ENCODE results near the gene NEK6.

Gene NEK6

DNA sequence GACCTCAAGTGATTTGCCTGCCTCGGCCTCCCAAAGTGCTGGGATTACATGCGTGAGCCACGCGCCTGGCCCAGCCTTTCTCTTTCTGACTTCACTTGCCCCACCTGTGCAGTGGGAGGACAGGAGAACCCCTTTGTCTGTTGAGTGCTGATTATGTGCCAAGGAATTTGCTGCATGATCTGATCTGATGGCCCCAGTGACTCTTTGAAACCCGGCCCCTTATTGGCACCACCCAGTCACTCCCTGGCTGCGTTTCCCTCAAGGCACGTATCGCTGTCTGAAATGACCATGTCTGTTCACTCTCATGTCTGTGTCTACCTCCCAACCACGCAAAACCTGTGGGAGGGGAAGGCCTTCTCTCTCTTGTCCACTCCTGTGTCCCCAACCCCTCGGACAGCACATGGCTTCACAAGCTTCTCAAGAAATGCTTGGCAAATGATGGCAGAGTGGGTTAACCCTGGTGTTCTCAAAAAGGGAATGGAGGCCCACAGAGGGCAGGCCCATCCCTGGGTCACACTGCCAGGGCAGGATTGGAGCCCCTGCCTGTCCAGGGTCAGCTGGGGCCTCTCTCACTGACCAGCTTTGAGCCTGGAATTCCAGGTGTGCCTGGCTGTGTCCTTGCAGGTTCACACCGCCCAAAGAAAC is 21.9 kb downstream of the NEK6 start:
- DNase-seq (ENCODE audit: low read depth in 2 of 2), result no peak

DNA sequence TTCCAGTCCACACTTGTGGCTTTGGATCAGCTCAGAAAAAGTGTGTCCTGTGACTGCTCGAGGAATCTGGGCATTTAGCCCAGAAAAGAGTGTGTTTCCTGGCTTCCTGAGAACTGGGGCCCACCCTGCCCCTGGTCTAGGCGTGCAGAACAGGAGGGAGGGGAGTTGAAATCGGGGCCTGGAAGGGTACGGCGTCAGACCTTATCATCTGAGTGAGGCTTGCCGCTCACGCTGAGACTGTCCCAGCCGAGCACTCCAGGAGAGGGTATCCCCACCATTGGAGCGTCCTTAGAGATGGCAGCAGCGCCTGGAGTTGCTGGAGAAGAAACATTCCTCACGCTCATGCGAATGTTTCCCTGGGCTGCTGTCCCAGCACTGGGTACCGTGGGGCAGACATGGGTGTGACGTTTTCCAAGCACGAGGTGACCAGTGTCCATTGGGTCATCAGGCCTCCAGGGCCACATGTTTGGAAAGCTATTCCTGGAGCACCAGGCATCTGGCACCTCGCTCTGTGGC is 22.5 kb downstream of the NEK6 start:
- DNase-seq (ENCODE audit: low read depth in 2 of 2), result no peak

DNA sequence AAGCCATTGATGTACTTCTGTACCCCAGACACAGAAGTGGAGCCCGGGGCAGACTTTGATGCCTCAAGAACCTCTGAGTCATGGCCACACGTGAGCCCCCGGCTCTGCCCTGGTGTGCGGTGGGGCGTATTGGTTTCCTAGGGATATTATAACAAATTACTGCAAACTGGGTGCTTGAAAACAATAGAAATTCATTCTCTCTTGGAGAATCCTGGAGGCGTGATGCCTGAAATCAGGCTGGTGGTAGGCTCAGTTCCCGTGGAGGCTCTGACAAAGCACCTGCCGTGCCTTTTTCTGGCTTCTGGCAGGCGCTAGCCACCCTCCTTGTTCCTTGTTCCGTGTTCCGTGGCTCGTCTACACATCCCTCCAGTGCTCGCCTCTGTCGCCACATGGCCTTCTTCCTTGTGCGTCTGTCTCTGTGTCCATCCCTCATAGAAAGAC is 24.2 kb downstream of the NEK6 start:
- DNase-seq (ENCODE audit: low read depth in 2 of 2), result no peak

DNA sequence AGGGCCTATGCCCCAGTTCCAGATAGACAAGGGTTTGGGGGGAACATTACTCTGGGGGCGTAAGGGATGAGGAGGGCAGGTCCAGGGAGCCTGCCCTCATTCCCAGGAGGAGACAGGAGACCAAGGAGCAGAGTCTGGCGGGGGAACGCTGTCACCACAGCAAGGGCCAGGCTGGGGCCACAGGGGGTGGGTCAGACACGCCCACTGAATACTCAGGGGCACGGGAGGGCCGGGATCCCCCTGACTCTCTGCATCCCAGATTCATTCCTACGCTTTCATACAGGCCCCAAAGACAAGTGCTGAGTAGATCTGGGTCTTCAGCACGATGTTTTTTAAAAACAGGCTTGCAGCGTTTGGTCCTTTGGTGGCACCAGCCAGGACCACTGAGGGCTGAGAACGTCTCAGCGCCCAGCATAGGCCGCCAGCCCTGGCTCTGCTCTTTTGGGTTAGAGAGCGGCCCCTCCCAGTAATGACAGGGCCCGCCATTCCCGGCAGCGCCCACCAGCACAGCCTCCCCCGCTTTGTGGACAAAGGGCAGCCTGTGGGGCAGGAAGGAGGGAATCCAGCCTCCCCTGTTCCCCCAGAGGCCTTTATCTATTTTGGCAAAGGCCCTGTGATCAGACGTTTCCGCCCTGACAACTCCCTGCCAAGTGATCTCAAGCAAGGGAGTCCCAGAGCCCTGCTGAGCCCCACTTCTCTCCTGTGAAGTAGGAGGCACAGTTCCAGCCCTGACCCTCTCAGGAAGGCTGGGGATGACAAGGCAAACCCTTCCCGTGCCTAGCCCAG is 24.9 kb downstream of the NEK6 start:
- no peak for DNase-seq (ENCODE audit: low read depth in 2 of 2)

DNA sequence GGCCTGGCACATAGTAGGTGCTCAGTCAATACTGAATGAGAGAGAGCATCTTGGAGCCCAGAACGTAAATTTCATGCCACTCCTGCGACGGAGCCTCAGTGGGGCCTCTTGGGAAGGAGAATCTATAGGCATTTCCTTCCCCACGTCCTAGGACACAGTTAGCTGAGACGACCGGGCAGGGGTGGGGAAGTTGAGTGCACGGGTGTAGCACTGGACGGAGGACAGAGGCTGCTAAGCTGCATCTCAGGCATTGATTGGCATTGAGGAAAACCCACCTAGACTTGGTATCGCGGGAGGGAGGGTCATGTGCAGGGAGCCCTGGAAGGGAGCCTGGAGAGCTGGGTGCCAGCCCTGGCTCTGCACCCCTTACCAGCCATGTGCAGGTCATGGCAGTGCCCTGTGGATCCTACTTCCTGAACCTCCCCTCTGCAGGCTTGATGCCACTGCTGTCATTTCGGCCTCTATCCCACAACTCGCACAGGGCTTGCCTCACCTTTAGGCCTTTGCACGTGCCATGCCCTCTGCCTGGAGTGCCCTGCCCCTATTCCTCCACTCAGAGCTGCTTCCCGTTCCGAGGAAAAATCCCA is 25.6 kb downstream of the NEK6 start:
- no peak for DNase-seq (ENCODE audit: low read depth in 2 of 2)

DNA sequence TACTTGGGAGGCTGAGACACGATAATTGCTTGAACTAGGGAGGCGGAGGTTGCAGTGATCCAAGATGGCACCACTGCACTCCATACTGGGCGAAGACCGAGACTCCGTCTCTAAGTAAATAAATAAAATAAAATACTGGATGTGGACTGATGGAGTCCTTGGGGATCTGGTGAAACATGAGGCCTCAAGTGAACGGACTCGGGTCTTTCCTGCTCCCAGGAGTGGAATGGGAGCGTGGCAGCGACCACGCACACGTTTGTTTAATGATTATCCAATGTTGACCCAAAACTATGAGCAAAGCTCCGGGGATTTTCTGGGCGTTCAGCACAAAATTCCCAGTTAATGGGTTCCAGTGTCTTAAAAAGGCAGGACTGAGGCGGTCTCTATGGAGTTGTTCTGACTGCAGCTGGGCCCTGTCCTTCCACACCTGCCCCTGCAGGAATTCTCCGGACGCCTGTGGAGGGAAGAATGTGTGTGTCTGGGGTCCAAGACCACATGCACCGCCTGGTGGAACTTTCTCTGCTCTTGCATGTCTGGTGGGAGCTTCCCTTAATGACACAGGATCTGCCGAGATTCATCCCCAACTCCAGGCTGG is 26.6 kb downstream of the NEK6 start:
- DNase-seq (ENCODE audit: low read depth in 2 of 2), result no peak

DNA sequence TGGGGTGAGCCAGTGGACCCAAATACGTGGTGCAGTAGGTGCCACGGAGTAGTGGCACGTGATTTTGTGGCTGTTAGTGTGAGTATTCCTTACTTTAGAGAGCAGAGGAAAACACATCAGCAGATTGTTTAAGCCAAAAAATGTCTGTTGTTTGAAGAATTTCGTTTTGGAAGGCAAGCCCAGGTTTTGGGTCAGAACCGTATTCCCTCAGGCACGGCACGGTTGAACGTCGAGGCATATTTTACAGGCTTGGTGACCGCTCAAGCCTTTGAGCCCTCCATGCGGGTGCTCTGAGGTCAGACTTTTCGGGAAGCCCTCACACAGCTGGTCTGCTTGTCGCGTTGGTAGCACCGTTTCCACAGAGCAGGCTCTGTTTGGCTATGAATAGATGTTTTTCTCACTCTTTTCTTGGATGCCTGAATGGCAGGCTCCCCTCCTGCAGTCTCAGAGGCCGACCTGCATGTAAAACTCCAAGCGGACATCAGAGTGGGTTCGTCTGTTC is 27.2 kb downstream of the NEK6 start:
- DNase-seq (ENCODE audit: low read depth in 2 of 2), result no peak

DNA sequence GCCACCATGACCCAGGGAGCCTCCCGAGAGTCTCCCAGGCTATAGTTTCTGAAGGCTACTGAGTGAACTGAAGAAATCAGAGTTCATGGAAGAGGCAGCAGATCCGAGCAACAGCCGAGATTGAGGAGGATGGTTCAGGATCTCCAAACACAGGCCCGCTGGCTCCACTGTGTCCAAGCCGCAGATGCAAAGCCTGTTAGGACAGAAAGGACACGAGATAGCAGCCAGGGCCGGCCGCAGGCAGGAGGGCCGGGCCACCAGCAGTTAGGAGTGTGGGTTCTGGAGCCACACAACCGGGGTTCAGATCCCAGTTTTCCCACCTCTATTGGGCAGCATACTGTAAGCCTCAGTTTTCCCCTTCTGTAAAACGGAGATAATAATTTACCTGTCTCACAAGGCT is 27.7 kb downstream of the NEK6 start:
- DNase-seq (ENCODE audit: low read depth in 2 of 2), result no peak

DNA sequence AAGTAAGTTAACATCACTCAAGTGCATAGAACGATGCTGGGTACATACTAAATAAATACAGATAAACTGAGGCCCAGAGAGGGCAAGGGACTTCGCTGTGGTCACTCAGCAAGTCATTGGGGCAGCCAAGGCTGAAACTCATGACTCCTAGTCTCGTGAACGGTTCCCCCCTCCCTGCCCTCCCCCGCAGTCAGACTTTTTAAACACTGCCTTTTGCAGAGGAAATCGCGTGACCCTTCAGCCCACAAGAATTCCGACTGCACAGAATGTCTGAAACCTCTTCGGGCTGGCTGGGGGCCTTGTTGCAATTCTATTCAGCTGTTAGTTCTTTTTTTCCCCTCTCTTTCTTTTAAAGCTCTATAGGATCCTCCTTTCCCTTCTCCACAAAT is 28.1 kb downstream of the NEK6 start:
- DNase-seq (ENCODE audit: low read depth in 2 of 2), result peak in 1 of 2 donors; percentile 23

DNA sequence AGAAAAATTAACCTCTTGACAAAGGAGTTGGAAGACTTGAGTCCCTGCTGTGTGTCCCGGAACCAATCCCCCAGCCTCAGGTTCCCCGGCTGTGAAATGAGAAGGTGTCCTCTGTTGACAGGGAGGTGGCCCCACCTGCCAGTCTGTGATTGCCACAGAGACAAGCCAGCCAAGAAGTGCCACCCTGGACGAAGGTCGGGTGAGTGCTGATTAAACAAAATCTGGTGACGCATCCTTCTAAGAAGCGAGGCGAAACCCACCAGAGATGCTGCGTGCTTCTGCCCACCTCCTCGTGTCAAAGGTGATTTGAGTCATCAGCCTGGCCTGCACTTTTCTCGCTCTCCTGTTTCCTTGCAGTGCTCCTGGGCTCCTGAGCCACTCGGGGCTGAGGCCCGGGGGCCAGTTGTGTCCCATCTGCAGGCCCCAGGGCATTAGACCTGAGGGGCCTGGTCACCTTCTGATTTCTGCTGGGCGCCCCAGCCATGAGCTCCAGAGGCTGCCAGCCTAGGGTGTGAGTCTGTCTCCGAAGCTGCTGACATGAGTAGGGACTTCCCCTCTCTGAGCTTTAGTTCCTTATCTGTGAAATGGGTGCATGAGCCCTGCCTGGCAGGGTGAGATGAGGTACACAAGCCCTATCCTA is 28.7 kb downstream of the NEK6 start:
- peak; percentile 26 to 30 for DNase-seq (ENCODE audit: low read depth in 2 of 2)

DNA sequence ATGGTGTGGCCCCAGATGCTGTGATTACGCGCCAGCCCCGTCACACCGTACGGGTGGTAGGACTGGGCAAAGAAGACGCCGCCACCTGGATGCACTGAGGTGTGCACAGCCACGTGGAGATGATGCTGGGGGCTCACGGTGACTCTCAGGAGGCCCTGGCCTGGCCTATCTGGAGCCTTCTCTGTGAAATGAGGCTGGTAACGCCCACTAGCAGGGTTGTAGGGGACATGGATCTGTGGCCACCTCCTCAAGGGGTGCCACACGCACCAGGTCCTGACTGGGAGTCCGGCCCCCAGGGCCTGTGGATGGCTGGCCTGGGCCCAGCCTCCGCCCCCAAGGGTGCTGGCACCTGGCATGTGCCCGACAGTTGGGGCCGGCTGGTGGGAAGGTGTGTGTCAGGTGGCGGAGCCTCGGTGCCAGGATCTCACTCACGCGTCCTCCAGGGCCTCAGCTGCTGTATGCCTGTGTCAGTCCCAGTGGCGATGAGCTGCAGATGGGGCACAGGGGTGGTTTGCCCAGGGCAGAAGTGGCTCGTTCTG is 32.4 kb downstream of the NEK6 start:
- DNase-seq (ENCODE audit: low read depth in 2 of 2), result no peak

DNA sequence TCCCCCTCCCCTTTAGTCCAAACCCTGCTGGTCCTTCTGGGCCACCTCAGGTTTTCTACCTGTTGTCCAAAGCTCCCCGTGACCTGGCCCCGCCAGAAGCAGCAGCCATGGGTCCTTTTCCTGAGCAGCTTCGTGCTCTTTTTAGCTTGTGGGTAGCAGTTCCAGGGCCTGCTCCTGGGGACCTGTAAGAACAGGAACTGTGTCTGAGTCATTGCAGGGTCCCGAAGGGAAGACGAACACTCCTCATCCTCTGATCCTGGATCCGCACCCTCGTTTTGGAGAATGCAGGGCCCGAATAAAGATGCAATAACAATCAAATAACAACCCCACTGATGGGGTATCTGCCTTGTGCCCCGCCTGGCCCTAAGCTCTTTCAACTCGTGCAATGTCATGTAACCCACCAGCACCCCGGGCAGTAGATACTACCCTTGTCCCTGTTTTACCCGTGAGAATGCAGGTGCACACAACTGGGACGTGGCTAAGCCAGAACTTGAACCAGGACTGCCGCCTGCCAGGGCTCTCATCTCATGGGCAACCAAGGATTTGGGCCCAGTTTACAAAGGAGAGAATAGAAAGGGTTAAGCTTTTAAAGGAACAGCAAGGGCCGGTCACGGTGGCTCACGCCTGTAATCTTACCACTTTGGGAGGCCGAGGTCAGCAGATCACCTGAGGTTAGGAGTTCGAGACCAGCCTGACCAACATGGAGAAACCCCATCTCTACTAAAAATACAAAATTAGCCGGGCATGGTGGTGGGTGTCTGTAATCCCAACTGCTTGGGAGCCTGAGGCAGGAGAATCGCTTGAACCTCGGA is 33.2 kb downstream of the NEK6 start:
- no peak for DNase-seq (ENCODE audit: low read depth in 2 of 2)

DNA sequence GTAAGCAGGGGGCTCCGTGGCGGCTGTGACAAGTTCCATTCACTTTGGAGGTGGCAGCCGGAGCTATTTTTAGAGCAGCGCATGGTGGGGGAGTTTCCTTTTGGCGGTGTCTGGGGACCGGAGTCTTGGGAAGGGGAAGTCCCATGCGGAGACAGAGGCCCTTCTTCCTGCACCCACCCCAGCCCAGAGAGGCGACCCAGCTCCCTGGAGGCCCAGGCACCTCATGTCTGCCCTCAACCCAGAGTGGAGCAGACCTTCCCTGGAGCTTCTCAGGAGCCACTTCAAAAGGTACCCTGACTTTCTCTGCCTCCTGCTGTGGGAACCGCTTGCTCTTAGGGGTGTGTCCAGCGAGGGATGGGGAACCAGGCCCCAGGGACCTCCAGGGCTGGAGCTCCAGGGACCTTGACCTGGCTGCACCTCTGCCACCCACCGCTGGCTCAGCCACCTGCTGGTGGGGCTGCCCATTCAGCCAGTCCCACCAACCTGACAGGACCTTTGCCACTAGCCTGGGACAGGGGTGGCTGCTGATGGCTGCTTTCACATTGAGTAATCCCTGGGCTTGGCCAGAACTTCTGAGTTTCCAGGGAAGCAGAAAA is 34.1 kb downstream of the NEK6 start:
- peak in 1 of 2 donors; percentile 17 for DNase-seq (ENCODE audit: low read depth in 2 of 2)

DNA sequence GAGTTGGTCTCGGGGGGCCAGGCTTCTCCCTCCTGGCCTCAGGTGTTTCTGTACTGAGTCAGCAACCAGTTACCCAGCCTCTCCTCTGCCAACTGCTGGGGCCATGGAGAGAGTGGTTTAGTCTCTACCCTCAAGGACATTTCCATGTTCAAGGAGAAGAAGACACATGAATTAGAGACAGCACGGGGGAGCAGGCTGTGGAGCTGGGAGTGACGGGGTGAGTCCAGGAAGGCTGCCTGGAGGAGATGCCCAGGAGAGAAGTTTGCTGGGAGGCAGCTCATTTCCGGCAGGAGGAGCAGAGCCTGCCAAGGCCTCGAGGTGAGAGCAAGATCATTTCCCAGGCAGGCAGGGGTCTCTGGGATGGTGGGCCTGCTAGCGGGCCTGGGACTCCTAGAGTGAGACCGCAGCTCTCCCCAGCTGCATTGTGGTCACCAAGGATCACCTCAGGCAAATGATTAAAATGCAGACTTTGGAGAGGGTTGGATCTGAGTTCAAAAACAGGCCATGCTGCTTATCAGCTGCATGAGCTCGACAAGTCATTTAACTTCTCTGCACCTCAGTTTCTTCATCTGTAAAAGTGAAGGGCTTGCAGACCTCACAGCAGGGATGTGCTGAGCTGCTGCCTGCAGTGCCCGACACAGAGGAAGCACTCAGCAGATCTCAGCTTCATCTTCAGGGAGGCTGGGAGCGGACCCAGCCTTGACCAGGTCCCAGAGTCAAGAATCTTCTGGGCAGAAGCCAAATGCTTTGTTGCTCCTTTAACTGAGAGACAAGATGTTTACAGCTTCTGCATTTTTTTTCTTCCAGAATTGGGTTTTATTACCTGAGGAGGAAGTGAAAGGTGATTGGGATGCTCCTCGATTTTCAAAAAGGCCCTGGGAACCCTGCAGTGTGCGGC is 35.2 kb downstream of the NEK6 start:
- DNase-seq (ENCODE audit: low read depth in 2 of 2), result no peak

DNA sequence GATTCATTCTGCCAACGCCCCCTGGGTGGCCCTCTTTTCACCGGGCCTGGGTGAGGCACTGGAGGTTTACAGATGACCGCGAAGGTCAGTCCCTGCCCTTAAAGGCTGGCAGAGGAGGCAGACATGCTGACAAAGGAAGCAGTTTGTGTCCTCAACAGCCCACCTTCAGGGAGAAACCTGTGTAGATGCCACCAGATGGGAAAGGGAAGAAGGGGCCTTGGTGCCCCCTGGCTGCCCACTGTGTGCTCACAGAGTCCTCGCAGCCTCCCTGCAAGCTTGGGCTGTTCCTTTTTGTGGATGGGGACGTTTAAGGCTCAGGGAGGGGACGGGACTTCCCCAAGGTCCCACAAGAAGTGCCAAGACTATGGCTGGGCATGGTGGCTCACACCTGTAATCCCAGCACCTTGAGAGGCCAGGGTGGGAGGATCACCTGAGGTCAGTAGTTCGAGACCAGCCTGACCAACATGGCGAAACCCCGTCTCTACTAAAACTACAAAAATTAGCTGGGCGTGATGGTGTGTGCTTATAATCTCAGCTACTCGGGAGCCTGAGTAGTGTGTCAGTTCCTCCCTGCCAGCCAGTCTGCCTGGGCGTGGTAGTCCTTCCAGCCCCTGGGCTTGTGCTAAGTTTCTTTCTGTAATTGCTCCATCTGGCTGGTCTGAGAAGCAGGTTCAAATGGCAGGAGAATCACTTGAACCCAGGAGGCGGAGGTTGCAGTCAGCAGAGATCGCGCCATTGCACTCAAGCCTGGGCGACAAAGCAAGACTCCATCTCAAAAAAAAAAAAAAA is 36.2 kb downstream of the NEK6 start:
- no peak for DNase-seq (ENCODE audit: low read depth in 2 of 2)

DNA sequence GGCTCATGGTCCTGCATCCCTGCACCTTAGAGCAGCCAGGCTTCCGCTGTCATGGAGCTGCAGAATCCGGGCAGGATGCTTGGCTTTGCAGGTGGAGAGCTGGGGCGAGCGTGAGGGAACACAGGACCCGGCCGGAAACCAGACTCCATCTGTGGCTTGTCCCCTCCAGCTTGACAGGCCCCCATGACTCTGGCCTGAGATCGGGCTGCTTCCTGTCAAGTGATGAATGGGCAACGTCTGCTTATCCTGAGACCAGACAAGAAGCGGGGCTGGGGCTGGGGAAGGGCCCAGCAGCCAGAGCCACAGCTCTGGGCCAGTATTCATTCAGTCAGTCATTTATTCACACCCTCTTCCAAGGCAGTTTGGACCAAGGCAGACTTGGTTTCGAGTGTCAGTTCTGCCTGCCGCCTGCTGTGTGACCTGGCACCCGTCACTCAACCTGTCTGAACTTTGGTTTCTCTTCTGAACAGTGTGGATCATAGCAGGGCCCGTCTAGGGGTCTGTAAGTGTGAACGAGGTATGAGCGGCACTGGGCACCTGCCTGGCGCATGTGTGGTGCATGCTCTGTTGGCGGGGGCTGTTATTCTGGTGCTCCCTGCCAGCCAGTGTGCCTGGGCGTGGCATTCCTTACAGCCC is 37.5 kb downstream of the NEK6 start:
- no peak for DNase-seq (ENCODE audit: low read depth in 2 of 2)

DNA sequence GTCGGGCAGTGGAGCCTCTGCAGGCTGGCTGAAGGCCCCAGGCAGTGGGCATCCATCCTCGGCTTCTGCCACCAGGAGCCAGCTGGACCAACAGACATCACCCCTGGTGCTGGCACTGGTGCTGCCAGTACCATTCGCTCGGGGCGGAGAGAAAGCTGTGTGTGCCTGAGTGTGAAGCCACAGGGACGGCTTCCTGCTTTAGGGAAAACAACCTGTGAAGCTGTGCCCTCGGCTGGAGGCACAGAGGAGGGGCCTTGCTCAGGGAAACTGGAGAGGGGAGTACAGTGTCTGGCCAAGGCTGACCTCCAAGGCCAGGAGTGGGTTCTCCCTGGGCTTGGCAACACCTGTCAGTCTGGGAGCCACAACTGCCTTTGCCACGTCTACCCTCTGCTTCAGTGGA is 38.3 kb downstream of the NEK6 start:
- no peak for DNase-seq (ENCODE audit: low read depth in 2 of 2)

All from stimulated activated CD4-positive, alpha-beta T cell treated with anti-CD3 and anti-CD28 coated beads, Interleukin-1b, Interleukin-23, amount 100 ng/mL, for 4 hours (primary cell).